OCI-LY1 (cell line): ENCODE data around the gene ZFYVE19.

Experiments used
- H2AFZ ChIP-seq: fragments of 200-600 bp; sonication (generic), shearing (Covaris generic); 2 replicates; pipeline ENCODE4 v1.6.0; 2014; ENCODE audit warnings: antibody characterized with exemption, mild to moderate bottlenecking, low read length
- H3F3A ChIP-seq: fragments of 200-600 bp; sonication (generic), shearing (Covaris generic); 2 replicates; pipeline ENCODE4 v1.6.0; 2014; ENCODE audit warnings: mild to moderate bottlenecking, antibody characterized with exemption, low read length, moderate library complexity; ENCODE audit not compliant: insufficient read depth
- H3K27ac ChIP-seq: fragments of 200-600 bp; sonication (generic); 2 replicates; pipeline ENCODE4 v1.5.1; 2014; ENCODE audit warnings: low read length, mixed run types, mild to moderate bottlenecking, low read depth; ENCODE audit not compliant: poor library complexity, severe bottlenecking
- H3K27me3 ChIP-seq: fragments of 200-600 bp; sonication (generic); 2 replicates; pipeline ENCODE4 v1.6.0; 2014; ENCODE audit warnings: antibody characterized with exemption, mild to moderate bottlenecking, low read length, moderate library complexity; ENCODE audit not compliant: insufficient read depth
- H3K36me3 ChIP-seq: fragments of 200-600 bp; sonication (generic); 2 replicates; pipeline ENCODE4 v1.6.1; 2014; ENCODE audit warnings: mild to moderate bottlenecking, antibody characterized with exemption, low read length, moderate library complexity, mixed read lengths; ENCODE audit not compliant: insufficient read depth
- H3K4me1 ChIP-seq: fragments of 200-600 bp; sonication (generic); 2 replicates; pipeline ENCODE4 v1.5.1; 2014; ENCODE audit warnings: mild to moderate bottlenecking, low read length, moderate library complexity; ENCODE audit not compliant: insufficient read depth, severe bottlenecking
- H3K4me2 ChIP-seq: fragments of 200-600 bp; sonication (generic), shearing (Covaris generic); 2 replicates; pipeline ENCODE4 v1.6.1; 2014; ENCODE audit warnings: low read length
- H3K4me3 ChIP-seq: fragments of 200-600 bp; sonication (generic); 2 replicates; pipeline ENCODE4 v1.5.1; 2014; ENCODE audit warnings: low read length, low read depth, mild to moderate bottlenecking, mixed read lengths; ENCODE audit not compliant: poor library complexity, severe bottlenecking
- H3K79me2 ChIP-seq: fragments of 200-600 bp; shearing (Covaris generic); 2 replicates; pipeline ENCODE4 v1.6.1; 2016; ENCODE audit warnings: mixed run types, low read length, mixed read lengths; ENCODE audit not compliant: insufficient read depth
- H3K9ac ChIP-seq: fragments of 200-600 bp; sonication (generic), shearing (Covaris generic); 2 replicates; pipeline ENCODE4 v1.6.1; 2014; ENCODE audit warnings: mild to moderate bottlenecking, low read length, mixed read lengths
- H3K9me2 ChIP-seq: fragments of 200-600 bp; sonication (generic), shearing (Covaris generic); 2 replicates; pipeline ENCODE4 v1.6.1; 2014; ENCODE audit warnings: low read depth, mild to moderate bottlenecking, low read length, mixed read lengths
- H3K9me3 ChIP-seq: fragments of 200-600 bp; shearing (Covaris generic); 2 replicates; pipeline ENCODE4 v1.6.1; 2014; ENCODE audit warnings: low read length, mixed read lengths
- H4K20me1 ChIP-seq: fragments of 200-600 bp; sonication (generic), shearing (Covaris generic); 2 replicates; pipeline ENCODE4 v1.6.0; 2016; ENCODE audit warnings: mild to moderate bottlenecking, low read length; ENCODE audit not compliant: insufficient read depth
- EZH2 ChIP-seq: fragments of 200-600 bp; sonication (generic), shearing (Covaris generic); IDR thresholded peaks from 2 replicates; pipeline ENCODE4 v1.8.0; 2017; ENCODE audit warnings: borderline replicate concordance, mixed run types, mild to moderate bottlenecking, antibody characterized with exemption, low read length, moderate library complexity, mixed read lengths
- TF ChIP-seq, protein P1 (sequence below): fragments of 200-600 bp; sonication (generic), shearing (Covaris generic); IDR thresholded peaks from 2 replicates; pipeline ENCODE4 v1.5.1; 2017; ENCODE audit warnings: mild to moderate bottlenecking, antibody characterized with exemption, low read length, moderate library complexity, mixed read lengths

Gene ZFYVE19

DNA sequence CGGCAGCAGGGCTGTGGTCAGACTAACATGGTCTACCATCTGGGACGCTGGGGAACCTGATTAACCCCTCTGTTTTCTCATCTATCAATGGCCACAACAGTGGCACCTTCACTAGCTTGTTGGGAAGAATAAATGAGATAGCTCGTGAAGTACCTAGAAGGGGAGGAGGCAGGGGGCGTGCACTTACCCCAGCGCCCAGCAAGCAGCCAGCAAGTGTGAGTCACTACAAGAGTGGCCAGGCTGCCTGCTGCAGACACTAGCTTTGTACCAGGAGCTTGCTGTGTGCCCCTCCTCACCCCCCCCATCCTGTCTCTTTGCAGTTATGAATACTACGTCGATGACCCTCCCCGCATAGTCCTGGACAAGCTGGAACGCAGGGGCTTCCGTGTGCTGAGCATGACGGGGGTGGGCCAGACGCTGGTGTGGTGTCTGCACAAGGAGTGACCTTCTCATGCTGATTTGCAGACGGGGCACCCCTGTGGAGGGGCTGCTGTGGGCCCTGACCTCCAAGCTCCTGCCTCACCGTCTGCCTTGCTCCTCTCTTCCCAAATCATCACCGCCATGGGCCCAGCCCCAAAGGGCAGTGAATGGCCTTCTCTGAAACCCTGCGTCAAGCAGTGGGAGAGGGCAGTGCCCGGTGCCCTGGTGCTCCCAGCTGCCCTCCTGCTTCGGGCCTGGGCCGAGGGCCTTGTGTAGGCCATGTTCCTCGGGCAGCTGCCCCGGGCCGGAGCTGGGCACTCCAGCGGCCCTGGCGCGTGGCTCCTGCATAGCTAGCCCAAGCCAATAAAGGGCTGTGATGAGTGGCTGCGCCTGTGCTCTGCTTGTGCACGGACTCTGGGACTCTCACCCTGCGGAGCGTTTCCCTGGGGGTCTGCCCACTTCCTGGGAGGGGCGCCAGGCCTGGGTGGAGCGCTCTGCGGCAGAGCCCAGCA, 39.7 kb upstream of the ZFYVE19 start:
- Histone ChIP-seq H3K9me3 (no peaks in the 10 kb centered on the region), H3K9ac (no peak overlapping the region), H3K4me2 (no peak overlapping the region), H3K4me1 (peaks cover 57% of the 10 kb centered on the region), H3K27me3 (no peaks in the 10 kb centered on the region), H3K79me2 (no peaks in the 10 kb centered on the region), H3K27ac (no peak overlapping the region), H3K9me2 (no peaks in the 10 kb centered on the region), H4K20me1 (no peaks in the 10 kb centered on the region), H3F3A (no peaks in the 10 kb centered on the region), H2AFZ (no peak overlapping the region), H3K36me3 (peaks cover 13% of the 10 kb centered on the region; the same call in 1 of the 2 replicates), H3K4me3 (no peak overlapping the region)
- TF ChIP-seq EZH2, result no peak
- TF ChIP-seq, protein P1, sequence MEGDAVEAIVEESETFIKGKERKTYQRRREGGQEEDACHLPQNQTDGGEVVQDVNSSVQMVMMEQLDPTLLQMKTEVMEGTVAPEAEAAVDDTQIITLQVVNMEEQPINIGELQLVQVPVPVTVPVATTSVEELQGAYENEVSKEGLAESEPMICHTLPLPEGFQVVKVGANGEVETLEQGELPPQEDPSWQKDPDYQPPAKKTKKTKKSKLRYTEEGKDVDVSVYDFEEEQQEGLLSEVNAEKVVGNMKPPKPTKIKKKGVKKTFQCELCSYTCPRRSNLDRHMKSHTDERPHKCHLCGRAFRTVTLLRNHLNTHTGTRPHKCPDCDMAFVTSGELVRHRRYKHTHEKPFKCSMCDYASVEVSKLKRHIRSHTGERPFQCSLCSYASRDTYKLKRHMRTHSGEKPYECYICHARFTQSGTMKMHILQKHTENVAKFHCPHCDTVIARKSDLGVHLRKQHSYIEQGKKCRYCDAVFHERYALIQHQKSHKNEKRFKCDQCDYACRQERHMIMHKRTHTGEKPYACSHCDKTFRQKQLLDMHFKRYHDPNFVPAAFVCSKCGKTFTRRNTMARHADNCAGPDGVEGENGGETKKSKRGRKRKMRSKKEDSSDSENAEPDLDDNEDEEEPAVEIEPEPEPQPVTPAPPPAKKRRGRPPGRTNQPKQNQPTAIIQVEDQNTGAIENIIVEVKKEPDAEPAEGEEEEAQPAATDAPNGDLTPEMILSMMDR, result no peak

DNA sequence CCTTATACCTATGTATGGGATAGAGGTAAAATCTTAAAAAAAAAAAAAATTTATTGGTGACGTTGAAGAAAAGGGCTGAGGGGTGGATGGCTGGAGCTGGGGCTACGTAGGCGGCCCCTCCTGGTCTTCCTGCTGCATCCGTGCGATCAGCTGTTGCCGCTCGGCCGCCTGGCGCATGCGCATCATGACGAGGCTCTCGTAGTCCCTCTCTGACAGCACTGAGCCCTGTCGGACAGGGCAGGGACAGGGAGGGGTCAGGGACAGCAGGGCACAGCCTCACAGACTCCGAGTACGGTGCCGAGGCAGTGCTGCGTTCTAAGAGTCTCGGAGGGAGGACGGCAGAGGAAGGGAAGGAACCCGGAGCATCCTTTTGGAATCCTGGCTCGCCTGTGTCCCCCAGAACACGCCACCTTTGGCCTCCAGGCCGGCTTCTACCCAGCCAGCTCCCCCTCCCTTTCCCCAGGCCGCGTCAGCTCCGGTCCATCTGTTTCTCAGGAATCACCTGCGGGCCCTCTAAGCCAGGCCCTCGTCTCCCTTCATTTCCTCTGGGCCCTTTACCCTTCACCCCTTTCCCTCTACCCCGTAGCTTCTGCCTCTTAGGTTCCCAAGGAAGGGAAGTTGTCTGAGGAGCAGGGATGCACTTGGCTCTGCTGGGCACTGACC, 38.9 kb upstream of the ZFYVE19 start:
- no peaks in the 10 kb centered on the region for H3F3A ChIP-seq
- no peaks in the 10 kb centered on the region for H4K20me1 ChIP-seq
- H3K4me2 ChIP-seq, result peak overlapping the region; percentile 43; the same call in 1 of the 2 replicates
- H3K36me3 ChIP-seq, result peaks cover 13% of the 10 kb centered on the region; the same call in 1 of the 2 replicates
- no peak overlapping the region for H3K4me3 ChIP-seq
- H3K9me3 ChIP-seq, result no peaks in the 10 kb centered on the region
- H2AFZ ChIP-seq, result no peak overlapping the region
- peak overlapping the region; percentile 89 for H3K27ac ChIP-seq
- TF ChIP-seq EZH2, result no peak
- TF ChIP-seq, protein P1, result no peak
- peaks cover 55% of the 10 kb centered on the region for H3K4me1 ChIP-seq
- no peaks in the 10 kb centered on the region for H3K27me3 ChIP-seq
- peak overlapping the region; percentile 45; the same call in 1 of the 2 replicates for H3K9ac ChIP-seq
- H3K9me2 ChIP-seq, result no peaks in the 10 kb centered on the region
- H3K79me2 ChIP-seq, result no peaks in the 10 kb centered on the region

DNA sequence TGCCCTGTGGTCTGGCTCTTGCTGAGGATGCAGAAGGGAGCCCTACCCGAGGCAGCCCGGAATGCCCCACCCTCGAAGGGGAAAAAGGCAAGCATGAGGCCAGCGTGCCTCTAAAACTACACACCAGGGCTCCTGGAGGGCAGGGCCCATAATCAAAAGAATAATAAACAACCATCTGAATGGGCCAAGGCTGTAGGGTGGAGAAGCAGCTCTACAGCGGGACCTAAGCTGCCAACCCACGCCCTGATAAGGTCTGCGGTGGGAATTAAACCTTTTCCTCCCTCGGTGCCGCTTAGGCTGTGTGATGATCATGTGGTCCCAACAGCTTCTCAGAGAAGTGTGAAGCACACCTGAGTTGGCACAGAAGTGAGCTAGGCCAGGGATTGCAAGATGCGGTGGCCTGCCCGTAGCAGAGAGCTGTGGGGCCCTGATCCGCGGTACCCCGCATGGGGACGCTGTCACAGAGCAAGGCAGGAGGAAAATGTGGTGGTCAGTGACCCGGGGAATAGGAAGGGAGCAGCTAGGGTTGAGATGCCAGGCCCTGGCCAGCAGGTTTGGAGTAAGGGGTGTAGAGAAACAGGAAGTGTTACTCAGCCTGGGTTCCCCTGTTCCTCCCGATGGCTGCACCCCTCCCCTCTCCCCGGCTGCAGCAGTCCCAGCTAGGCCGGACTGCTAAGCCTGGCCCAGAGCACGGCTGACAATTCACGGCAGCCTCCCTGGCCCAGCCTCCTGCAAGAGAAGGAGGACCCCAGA, 38.2 kb upstream of the ZFYVE19 start:
- peak overlapping the region; percentile 33 for H3K4me3 ChIP-seq
- H3K4me2 ChIP-seq, result peak overlapping the region; percentile 43
- no peaks in the 10 kb centered on the region for H3K9me2 ChIP-seq
- peaks cover 48% of the 10 kb centered on the region for H3K4me1 ChIP-seq
- peak overlapping the region; percentile 89 for H3K27ac ChIP-seq
- no peaks in the 10 kb centered on the region for H3K27me3 ChIP-seq
- H4K20me1 ChIP-seq, result no peaks in the 10 kb centered on the region
- peak overlapping the region; percentile 45; the same call in 1 of the 2 replicates for H3K9ac ChIP-seq
- H2AFZ ChIP-seq, result no peak overlapping the region
- H3K9me3 ChIP-seq, result no peaks in the 10 kb centered on the region
- H3K36me3 ChIP-seq, result peaks cover 13% of the 10 kb centered on the region; the same call in 1 of the 2 replicates
- no peaks in the 10 kb centered on the region for H3K79me2 ChIP-seq
- H3F3A ChIP-seq, result no peaks in the 10 kb centered on the region
- TF ChIP-seq EZH2, result no peak
- TF ChIP-seq, protein P1, result peak; percentile 43; the same call in 1 of the 2 replicates
